Measurements from ENCODE around the gene RPUSD1.

- no peak for TF ChIP-seq CTCF (conservative IDR thresholded peaks at IDR 0.05; ENCODE audit: low read depth, low read length)
- TF ChIP-seq EZH2 (IDR thresholded peaks at IDR 0.05; ENCODE audit: borderline replicate concordance, low read depth, low read length, poor library complexity, severe bottlenecking): no peak
These were observed 27.4 kb downstream of the RPUSD1 start, which contains the start of gene MSLN for GRCh38 chr16:760545-761343.

All from A673 (cell line).